HFF-Myc (cell line): ENCODE results near the gene BCDIN3D.

Experiments
- DNase-seq: peaks from one replicate; pipeline ENCODE4 v3.0.0-alpha.2; 2011; ENCODE audit warnings: low read depth; ENCODE audit errors: extremely low read depth
- H3K4me3 ChIP-seq: replicated peaks from 2 replicates; pipeline ENCODE4 v1.5.1; 2011; ENCODE audit warnings: low read depth, mild to moderate bottlenecking, control low read depth, low read length
- CTCF ChIP-seq: IDR thresholded peaks from 2 replicates; pipeline ENCODE4 v1.5.1; 2012; ENCODE audit warnings: mild to moderate bottlenecking, low read depth, low read length, control low read depth; ENCODE audit errors: missing control alignments

BCDIN3D gene

GRCh38 chr12:49789992-49790391, 52.9 kb downstream of the BCDIN3D start:
- DNase-seq: no peak
- H3K4me3 ChIP-seq: no peak overlapping the region
- peak; percentile 13 for TF ChIP-seq CTCF

- TF ChIP-seq CTCF: no peak
- H3K4me3 ChIP-seq: no peak overlapping the region
- no peak for DNase-seq
Observed at GRCh38 chr12:49787672-49788071, 55.2 kb downstream of the BCDIN3D start.
